Measurements from ENCODE around the gene CYB5D1.

- no peak; the same call in 1 of the 2 replicates for TF ChIP-seq CTCF (conservative IDR thresholded peaks at IDR 0.05)
- TF ChIP-seq ZFX (IDR thresholded peaks at IDR 0.05): 0 out of 2 replicates have a peak, but pooled peaks have one; percentile 43
These were observed 16.3 kb upstream of the CYB5D1 start for GRCh38 chr17:7841396-7841914.
